ENCODE measurements around the gene ZSCAN5A.
"Not testable (repeated sequence)": the region's sequence is repeated elsewhere in the genome, so short reads cannot be mapped to it uniquely, and the experiment has no call there.

ZSCAN5A gene

GRCh38 chr19:56199687-56200086 is 115.0 kb downstream of the ZSCAN5A start:
- no peak for DNase-seq

- DNase-seq: not testable (repeated sequence)
These were observed 117.0 kb downstream of the ZSCAN5A start, which contains the start of gene ZSCAN5B for GRCh38 chr19:56197646-56198045. Gene ZSCAN5B (minus strand): TSS chr19:56197783. CDS start chr19:56193052, 4,731 bp downstream.

- DNase-seq: no peak
These were observed 120.5 kb downstream of the ZSCAN5A start for GRCh38 chr19:56193981-56194640.

- DNase-seq: no peak
These were observed 122.9 kb downstream of the ZSCAN5A start for GRCh38 chr19:56191711-56192110.

GRCh38 chr19:56191115-56191514 is 123.5 kb downstream of the ZSCAN5A start:
- DNase-seq: no peak

GRCh38 chr19:56189785-56190184 is 124.9 kb downstream of the ZSCAN5A start:
- no peak for DNase-seq

GRCh38 chr19:56177564-56178243 is 136.9 kb downstream of the ZSCAN5A start:
- DNase-seq: no peak

GRCh38 chr19:56176881-56177280 is 137.8 kb downstream of the ZSCAN5A start:
- DNase-seq: no peak

GRCh38 chr19:56176310-56176709 is 138.3 kb downstream of the ZSCAN5A start:
- DNase-seq: not testable (repeated sequence)

- DNase-seq: not testable (repeated sequence)
These were observed 138.8 kb downstream of the ZSCAN5A start, which contains the start of gene GALP for GRCh38 chr19:56175861-56176307. Gene GALP (plus strand): TSS chr19:56176008. CDS start chr19:56177109, 1,101 bp downstream.

- no peak for DNase-seq
These were observed 140.1 kb downstream of the ZSCAN5A start for GRCh38 chr19:56174550-56174949.

- no peak for DNase-seq
These were observed 140.6 kb downstream of the ZSCAN5A start for GRCh38 chr19:56174086-56174485.
